BLaER1 treated with 17β-estradiol and CSF1 and Interleukin-3, amounts not matched to agents 10 nM and 100 nM (cell line): ENCODE data around the gene SCN8A.

ENCODE experiments used
- H3K27ac ChIP-seq, 11 experiments: shearing (Covaris generic); formaldehyde crosslinking; 2 replicates each; pipeline ENCODE4 v1.8.1; 2022
- H3K27me3 ChIP-seq, 11 experiments: shearing (Covaris generic); formaldehyde crosslinking; 2 replicates each; pipeline ENCODE4 v1.8.1; 2022
- H3K36me3 ChIP-seq, 11 experiments: shearing (Covaris generic); formaldehyde crosslinking; 2 replicates each; pipeline ENCODE4 v1.8.1; 2022
- H3K4me1 ChIP-seq, 10 experiments: shearing (Covaris generic); formaldehyde crosslinking; 2 replicates each; pipeline ENCODE4 v1.8.1; 2022
- H3K4me2 ChIP-seq, 11 experiments: shearing (Covaris generic); formaldehyde crosslinking; 2 replicates each; pipeline ENCODE4 v1.8.1; 2022
- H3K4me3 ChIP-seq, 10 experiments: shearing (Covaris generic); formaldehyde crosslinking; 2 replicates each; pipeline ENCODE4 v1.8.1; 2022
- H3K9ac ChIP-seq, 11 experiments: shearing (Covaris generic); formaldehyde crosslinking; 2 replicates each; pipeline ENCODE4 v1.8.1; 2022
- H3K9me3 ChIP-seq, 11 experiments: shearing (Covaris generic); formaldehyde crosslinking; replicated peaks in 1 of 11; 2 replicates each; pipeline ENCODE4 v1.8.1; 2022
- H4K20me1 ChIP-seq, 11 experiments: shearing (Covaris generic); formaldehyde crosslinking; 2 replicates each; pipeline ENCODE4 v1.8.1; 2022
- Cebpa-rat ChIP-seq, 11 experiments: shearing (Covaris generic); IDR thresholded peaks; 2 replicates each; pipeline ENCODE4 v1.8.1; 2022

Gene SCN8A

GRCh38 chr12:51675071-51675803, 84.2 kb downstream of the SCN8A start:
- no peak for TF ChIP-seq Cebpa-rat (IDR thresholded peaks at IDR 0.05)
- Histone ChIP-seq H3K36me3 (no peaks in the 10 kb centered on the region), H3K4me2 (no peak overlapping the region), H3K9me3 (no peaks in the 10 kb centered on the region), H3K27ac (no peak overlapping the region), H3K9ac (no peak overlapping the region), H3K27me3 (no peaks in the 10 kb centered on the region), H3K4me1 (no peaks in the 10 kb centered on the region), H4K20me1 (no peaks in the 10 kb centered on the region), H3K4me3 (no peak overlapping the region)

- no peak overlapping the region for H3K4me3 ChIP-seq
- H4K20me1 ChIP-seq, result no peaks in the 10 kb centered on the region
- H3K9me3 ChIP-seq, result no peaks in the 10 kb centered on the region
- H3K27me3 ChIP-seq, result no peaks in the 10 kb centered on the region
- TF ChIP-seq Cebpa-rat (IDR thresholded peaks at IDR 0.05), result no peak
- H3K36me3 ChIP-seq, result no peaks in the 10 kb centered on the region
- H3K4me2 ChIP-seq, result no peak overlapping the region
- H3K27ac ChIP-seq, result no peak overlapping the region
- H3K9ac ChIP-seq, result no peak overlapping the region
- no peaks in the 10 kb centered on the region for H3K4me1 ChIP-seq
Observed at GRCh38 chr12:51676875-51677274, 85.8 kb downstream of the SCN8A start.

GRCh38 chr12:51677284-51677968, 86.4 kb downstream of the SCN8A start:
- H3K4me1 ChIP-seq, result no peaks in the 10 kb centered on the region
- H4K20me1 ChIP-seq, result no peaks in the 10 kb centered on the region
- H3K9me3 ChIP-seq, result no peaks in the 10 kb centered on the region
- no peaks in the 10 kb centered on the region for H3K27me3 ChIP-seq
- no peak overlapping the region for H3K9ac ChIP-seq
- H3K4me3 ChIP-seq, result no peak overlapping the region
- H3K27ac ChIP-seq, result no peak overlapping the region
- no peak overlapping the region for H3K4me2 ChIP-seq
- H3K36me3 ChIP-seq, result no peaks in the 10 kb centered on the region
- TF ChIP-seq Cebpa-rat (IDR thresholded peaks at IDR 0.05), result no peak

GRCh38 chr12:51678086-51678724, 87.2 kb downstream of the SCN8A start:
- H3K27ac ChIP-seq, result no peak overlapping the region
- no peak for TF ChIP-seq Cebpa-rat (IDR thresholded peaks at IDR 0.05)

GRCh38 chr12:51682981-51683380, 91.9 kb downstream of the SCN8A start:
- Histone ChIP-seq H3K27me3 (no peaks in the 10 kb centered on the region), H3K36me3 (no peaks in the 10 kb centered on the region), H4K20me1 (no peaks in the 10 kb centered on the region)

More at GRCh38 chr12:51678086-51678724, 87.2 kb downstream of the SCN8A start:
- Histone ChIP-seq H3K27me3 (no peaks in the 10 kb centered on the region), H3K4me3 (no peak overlapping the region), H4K20me1 (no peaks in the 10 kb centered on the region), H3K9me3 (no peaks in the 10 kb centered on the region), H3K9ac (no peak overlapping the region), H3K36me3 (no peaks in the 10 kb centered on the region), H3K4me1 (no peaks in the 10 kb centered on the region), H3K4me2 (no peak overlapping the region)

GRCh38 chr12:51683763-51684357, 92.8 kb downstream of the SCN8A start:
- H3K4me1 ChIP-seq, result peaks cover 0 to 16% (median 0%) of the 10 kb centered on the region in 10 experiments; a peak in 8 of 20 replicates
- H4K20me1 ChIP-seq, result no peaks in the 10 kb centered on the region
- no peak for TF ChIP-seq Cebpa-rat (IDR thresholded peaks at IDR 0.05)
- no peaks in the 10 kb centered on the region for H3K27me3 ChIP-seq
- H3K36me3 ChIP-seq, result no peaks in the 10 kb centered on the region
- H3K9me3 ChIP-seq, result no peaks in the 10 kb centered on the region
- H3K27ac ChIP-seq, result no peak overlapping the region
- no peak overlapping the region for H3K4me2 ChIP-seq
- H3K4me3 ChIP-seq, result no peak overlapping the region
- H3K9ac ChIP-seq, result no peak overlapping the region

More at GRCh38 chr12:51682981-51683380, 91.9 kb downstream of the SCN8A start:
- H3K4me3 ChIP-seq, result no peak overlapping the region
- TF ChIP-seq Cebpa-rat (IDR thresholded peaks at IDR 0.05), result no peak
- no peak overlapping the region for H3K9ac ChIP-seq
- H3K4me2 ChIP-seq, result no peak overlapping the region
- no peak overlapping the region for H3K27ac ChIP-seq
- H3K4me1 ChIP-seq, result peaks cover 0 to 16% (median 0%) of the 10 kb centered on the region in 10 experiments; a peak in 8 of 20 replicates
- no peaks in the 10 kb centered on the region for H3K9me3 ChIP-seq

- Histone ChIP-seq H3K4me2 (peak overlapping the region in 4 of 11 experiments; percentile 4 to 23 (median 14); a peak in 4 of 22 replicates), H3K27ac (no peak overlapping the region), H4K20me1 (no peaks in the 10 kb centered on the region), H3K4me3 (no peak overlapping the region), H3K36me3 (no peaks in the 10 kb centered on the region), H3K9ac (no peak overlapping the region), H3K27me3 (no peaks in the 10 kb centered on the region), H3K4me1 (peaks cover 0 to 16% (median 0%) of the 10 kb centered on the region in 10 experiments; a peak in 8 of 20 replicates), H3K9me3 (no peaks in the 10 kb centered on the region)
- no peak for TF ChIP-seq Cebpa-rat (IDR thresholded peaks at IDR 0.05)
Observed at GRCh38 chr12:51686727-51687126, 95.7 kb downstream of the SCN8A start.

GRCh38 chr12:51687177-51687576, 96.1 kb downstream of the SCN8A start:
- Histone ChIP-seq H3K4me2 (peak overlapping the region in 4 of 11 experiments; percentile 4 to 23 (median 14); a peak in 4 of 22 replicates), H3K9me3 (no peaks in the 10 kb centered on the region), H3K9ac (no peak overlapping the region), H3K4me3 (no peak overlapping the region), H3K27ac (no peak overlapping the region), H3K27me3 (no peaks in the 10 kb centered on the region), H3K4me1 (peaks cover 0 to 21% (median 2%) of the 10 kb centered on the region in 10 experiments; a peak in 8 of 20 replicates), H3K36me3 (no peaks in the 10 kb centered on the region), H4K20me1 (no peaks in the 10 kb centered on the region)
- TF ChIP-seq Cebpa-rat (IDR thresholded peaks at IDR 0.05), result no peak

GRCh38 chr12:51687614-51688013, 96.6 kb downstream of the SCN8A start:
- no peak for TF ChIP-seq Cebpa-rat (IDR thresholded peaks at IDR 0.05)
- Histone ChIP-seq H3K9me3 (no peaks in the 10 kb centered on the region), H3K27ac (no peak overlapping the region), H3K27me3 (no peaks in the 10 kb centered on the region), H3K36me3 (no peaks in the 10 kb centered on the region), H3K4me3 (no peak overlapping the region), H3K4me2 (peak overlapping the region in 2 of 11 experiments; percentile 16 to 23; a peak in 3 of 22 replicates), H3K9ac (no peak overlapping the region), H4K20me1 (no peaks in the 10 kb centered on the region), H3K4me1 (peaks cover 0 to 24% (median 3%) of the 10 kb centered on the region in 10 experiments; a peak in 8 of 20 replicates)
